Activated naive CD4-positive, alpha-beta T cell treated with anti-CD3 and anti-CD28 coated beads for 36 hours (primary cell): ENCODE measurements around the gene CCSER1. TPM values are rescaled to one million over a fixed set of nuclear protein-coding genes. Genes with fewer than 3 reads are reported as not detected.
A peak's percentile ranks its signal among the peaks of the same experiment; 100 is the strongest.

Experiments
- CTCF ChIA-PET: fragments of 350-600 bp; sonication (Branson Sonifier 250); formaldehyde crosslinking; loops from one replicate; lab custom pipeline; 2021; ENCODE audit warnings: antibody characterized with exemption; lab: Charles Lee
- DNase-seq: peaks from one replicate; pipeline ENCODE4 v3.0.0-alpha.2; 2020
- H3K27ac Mint-ChIP-seq: one replicate; pipeline ENCODE4 v1.8.0; 2021; ENCODE audit warnings: mild to moderate bottlenecking, mixed read lengths
- H3K27me3 Mint-ChIP-seq: one replicate; pipeline ENCODE4 v1.8.0; 2021; ENCODE audit warnings: low read depth, mixed read lengths
- H3K36me3 Mint-ChIP-seq: one replicate; pipeline ENCODE4 v1.8.0; 2021; ENCODE audit warnings: low read depth, mixed read lengths
- H3K4me1 Mint-ChIP-seq: one replicate; pipeline ENCODE4 v1.8.0; 2021; ENCODE audit warnings: low read depth, mixed read lengths
- H3K4me3 Mint-ChIP-seq: one replicate; pipeline ENCODE4 v1.8.0; 2021; ENCODE audit warnings: mild to moderate bottlenecking, moderate library complexity, mixed read lengths
- H3K9me3 Mint-ChIP-seq: one replicate; pipeline ENCODE4 v1.8.0; 2021; ENCODE audit warnings: mixed read lengths
- intact Hi-C: fragments of 100-400 bp; cut with micrococcal nuclease; formaldehyde crosslinking; loops from one replicate; pipeline ENCODE4 v1.15.1; 2023
- total RNA-seq, 2 experiments: library from RNA; stranded (reverse); gene quantifications; one replicate each; pipeline ENCODE4 v1.2.3, GENCODE V29; 2021

Gene CCSER1
- total RNA-seq, 2 experiments from 2014 or later, result not detected

- Mint-ChIP-seq H3K36me3 (no peaks in the 10 kb centered on the region), H3K27ac (no peak overlapping the region), H3K4me1 (no peaks in the 10 kb centered on the region), H3K9me3 (no peaks in the 10 kb centered on the region), H3K4me3 (no peak overlapping the region), H3K27me3 (no peaks in the 10 kb centered on the region)
- intact Hi-C loops, result no loop called here
- CTCF ChIA-PET, result no interaction called here
- no peak for DNase-seq
These were observed 13.2 kb upstream of the CCSER1 start for GRCh38 chr4:90113881-90114457.

- Mint-ChIP-seq H3K4me1 (no peaks in the 10 kb centered on the region), H3K27me3 (peaks cover 3% of the 10 kb centered on the region), H3K36me3 (no peaks in the 10 kb centered on the region), H3K9me3 (no peaks in the 10 kb centered on the region), H3K4me3 (no peak overlapping the region), H3K27ac (no peak overlapping the region)
- intact Hi-C loops, result no loop called here
- CTCF ChIA-PET, result no interaction called here
- DNase-seq, result no peak
These were observed 8.5 kb upstream of the CCSER1 start for GRCh38 chr4:90118527-90119195.

- no peak for DNase-seq
- intact Hi-C loops, result no loop called here
- Mint-ChIP-seq H3K4me3 (no peak overlapping the region), H3K27me3 (peaks cover 9% of the 10 kb centered on the region), H3K9me3 (no peaks in the 10 kb centered on the region), H3K4me1 (no peaks in the 10 kb centered on the region), H3K27ac (no peak overlapping the region), H3K36me3 (no peaks in the 10 kb centered on the region)
- CTCF ChIA-PET, result no interaction called here
These were observed 7.2 kb upstream of the CCSER1 start for GRCh38 chr4:90120037-90120436.

GRCh38 chr4:90120815-90121214, 6.4 kb upstream of the CCSER1 start:
- CTCF ChIA-PET, result no interaction called here
- Mint-ChIP-seq H3K9me3 (no peaks in the 10 kb centered on the region), H3K27ac (no peak overlapping the region), H3K27me3 (peaks cover 13% of the 10 kb centered on the region), H3K4me3 (no peak overlapping the region), H3K36me3 (no peaks in the 10 kb centered on the region), H3K4me1 (no peaks in the 10 kb centered on the region)
- intact Hi-C loops, result no loop called here
- DNase-seq, result no peak

- Mint-ChIP-seq H3K27me3 (peaks cover 23% of the 10 kb centered on the region), H3K9me3 (no peaks in the 10 kb centered on the region), H3K4me1 (peaks cover 2% of the 10 kb centered on the region), H3K27ac (no peak overlapping the region), H3K36me3 (no peaks in the 10 kb centered on the region), H3K4me3 (no peak overlapping the region)
- intact Hi-C loops, result no loop called here
- DNase-seq, result no peak
- CTCF ChIA-PET, result no interaction called here
These were observed 5.4 kb upstream of the CCSER1 start for GRCh38 chr4:90121676-90122354.

- H3K36me3 Mint-ChIP-seq, result no peaks in the 10 kb centered on the region
- intact Hi-C loops, result no loop called here
- H3K4me3 Mint-ChIP-seq, result no peak overlapping the region
- H3K4me1 Mint-ChIP-seq, result peaks cover 6% of the 10 kb centered on the region
- DNase-seq, result no peak
- CTCF ChIA-PET, result no interaction called here
- no peak overlapping the region for H3K27ac Mint-ChIP-seq
- no peaks in the 10 kb centered on the region for H3K9me3 Mint-ChIP-seq
- H3K27me3 Mint-ChIP-seq, result peaks cover 27% of the 10 kb centered on the region
These were observed 4.8 kb upstream of the CCSER1 start for GRCh38 chr4:90122355-90122748.

- intact Hi-C loops, result no loop called here
- no peak for DNase-seq
- no peak overlapping the region for H3K27ac Mint-ChIP-seq
- no peaks in the 10 kb centered on the region for H3K9me3 Mint-ChIP-seq
- H3K4me3 Mint-ChIP-seq, result no peak overlapping the region
- peaks cover 16% of the 10 kb centered on the region for H3K4me1 Mint-ChIP-seq
- peaks cover 1% of the 10 kb centered on the region for H3K36me3 Mint-ChIP-seq
- peaks cover 39% of the 10 kb centered on the region for H3K27me3 Mint-ChIP-seq
- CTCF ChIA-PET, result no interaction called here
These were observed 2.9 kb upstream of the CCSER1 start for GRCh38 chr4:90124276-90124675.

GRCh38 chr4:90126805-90127204, 389 bp upstream of the CCSER1 start:
- no peaks in the 10 kb centered on the region for H3K9me3 Mint-ChIP-seq
- H3K36me3 Mint-ChIP-seq, result peaks cover 1% of the 10 kb centered on the region
- intact Hi-C loops, result no loop called here
- DNase-seq, result no peak
- peak overlapping the region; percentile 80 for H3K4me3 Mint-ChIP-seq
- CTCF ChIA-PET, result no interaction called here
- H3K27me3 Mint-ChIP-seq, result peaks cover 49% of the 10 kb centered on the region
- peaks cover 16% of the 10 kb centered on the region for H3K4me1 Mint-ChIP-seq
- H3K27ac Mint-ChIP-seq, result no peak overlapping the region

- Mint-ChIP-seq H3K27ac (no peak overlapping the region), H3K27me3 (peaks cover 47% of the 10 kb centered on the region), H3K4me3 (peak overlapping the region; percentile 80), H3K9me3 (no peaks in the 10 kb centered on the region), H3K4me1 (peaks cover 16% of the 10 kb centered on the region), H3K36me3 (peaks cover 1% of the 10 kb centered on the region)
- DNase-seq, result no peak
- intact Hi-C loops, result no loop called here
- CTCF ChIA-PET, result no interaction called here
These were observed 632 bp downstream of the CCSER1 start for GRCh38 chr4:90127706-90128345.

GRCh38 chr4:90128961-90129495, 1.8 kb downstream of the CCSER1 start:
- Mint-ChIP-seq H3K27ac (no peak overlapping the region), H3K9me3 (no peaks in the 10 kb centered on the region), H3K4me1 (peaks cover 16% of the 10 kb centered on the region), H3K36me3 (peaks cover 1% of the 10 kb centered on the region), H3K4me3 (peak overlapping the region; percentile 65), H3K27me3 (peaks cover 47% of the 10 kb centered on the region)
- intact Hi-C loops, result no loop called here
- no peak for DNase-seq
- CTCF ChIA-PET, result no interaction called here

- CTCF ChIA-PET, result no interaction called here
- intact Hi-C loops, result no loop called here
- Mint-ChIP-seq H3K27me3 (peaks cover 44% of the 10 kb centered on the region), H3K36me3 (peaks cover 1% of the 10 kb centered on the region), H3K4me3 (no peak overlapping the region), H3K4me1 (peaks cover 16% of the 10 kb centered on the region), H3K27ac (no peak overlapping the region), H3K9me3 (no peaks in the 10 kb centered on the region)
- no peak for DNase-seq
These were observed 2.9 kb downstream of the CCSER1 start for GRCh38 chr4:90130076-90130475.

GRCh38 chr4:90137555-90137954, 10.4 kb downstream of the CCSER1 start:
- no peaks in the 10 kb centered on the region for H3K4me1 Mint-ChIP-seq
- intact Hi-C loops, result no loop called here
- H3K27me3 Mint-ChIP-seq, result peaks cover 4% of the 10 kb centered on the region
- H3K9me3 Mint-ChIP-seq, result no peaks in the 10 kb centered on the region
- no peak overlapping the region for H3K27ac Mint-ChIP-seq
- no peak for DNase-seq
- no peak overlapping the region for H3K4me3 Mint-ChIP-seq
- CTCF ChIA-PET, result no interaction called here
- no peaks in the 10 kb centered on the region for H3K36me3 Mint-ChIP-seq
